ENCODE results near the gene CST4. TPM values are rescaled to one million over a fixed set of nuclear protein-coding genes. Genes with fewer than 3 reads are reported as not detected.
A peak's percentile ranks its signal among the peaks of the same experiment; 100 is the strongest.
"Not testable (repeated sequence)": the region's sequence is repeated elsewhere in the genome, so short reads cannot be mapped to it uniquely, and the experiment has no call there.

CST4 gene
- total RNA-seq, 1 experiment from 2014 or later = not detected

GRCh38 chr20:23680146-23680545 lies 8.7 kb downstream of the CST4 start:
- DNase-seq (ENCODE audit: low read depth in 1 of 2, low spot score in 2 of 2) = no peak
- Histone ChIP-seq H3K4me3 (no peak overlapping the region), H3K9me3 (replicated peaks) (no peaks in the 10 kb centered on the region), H3K27ac (no peak overlapping the region), H3K36me3 (no peaks in the 10 kb centered on the region), H3K4me1 (replicated peaks) (no peaks in the 10 kb centered on the region), H3K27me3 (replicated peaks) (0 out of 2 replicates have a peak, but pooled peaks cover 3% of the 10 kb centered on the region)

- H3K4me3 ChIP-seq = no peak overlapping the region
- H3K27me3 ChIP-seq (replicated peaks) = 0 out of 2 replicates have a peak, but pooled peaks cover 3% of the 10 kb centered on the region
- no peak overlapping the region for H3K27ac ChIP-seq
- H3K9me3 ChIP-seq (replicated peaks) = no peaks in the 10 kb centered on the region
- no peak for DNase-seq (ENCODE audit: low read depth in 1 of 2, low spot score in 2 of 2)
- H3K36me3 ChIP-seq = no peaks in the 10 kb centered on the region
- H3K4me1 ChIP-seq (replicated peaks) = no peaks in the 10 kb centered on the region
Measured at GRCh38 chr20:23679133-23680092, 9.4 kb downstream of the CST4 start.

DNA sequence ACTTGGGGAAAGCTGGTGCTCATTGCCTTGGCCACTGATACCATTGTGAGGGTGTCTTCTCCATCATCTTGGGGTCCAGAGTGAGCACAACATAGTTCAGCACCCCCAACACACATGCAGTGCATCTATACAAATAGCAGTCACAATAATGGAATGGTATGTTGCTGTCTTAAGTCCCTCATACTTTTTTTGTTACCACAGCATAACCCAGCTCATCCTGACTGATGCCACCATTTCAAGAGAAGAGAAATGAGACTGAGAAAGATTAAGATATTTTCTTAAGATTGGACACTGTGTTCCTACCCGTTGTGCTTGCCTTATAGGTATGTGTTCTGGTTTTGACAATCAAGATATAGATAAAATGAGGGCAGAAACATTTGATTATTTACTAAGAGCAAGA lies 15.6 kb downstream of the CST4 start:
- H3K27me3 ChIP-seq (replicated peaks) = 0 out of 2 replicates have a peak, but pooled peaks cover 3% of the 10 kb centered on the region
- no peak for DNase-seq (ENCODE audit: low read depth in 1 of 2, low spot score in 2 of 2)
- no peaks in the 10 kb centered on the region for H3K4me1 ChIP-seq (replicated peaks)
- no peak overlapping the region for H3K4me3 ChIP-seq
- no peaks in the 10 kb centered on the region for H3K36me3 ChIP-seq
- no peaks in the 10 kb centered on the region for H3K9me3 ChIP-seq (replicated peaks)
- H3K27ac ChIP-seq = no peak overlapping the region

- no peaks in the 10 kb centered on the region for H3K9me3 ChIP-seq (replicated peaks)
- no peak overlapping the region for H3K27ac ChIP-seq
- no peaks in the 10 kb centered on the region for H3K36me3 ChIP-seq
- H3K4me3 ChIP-seq = no peak overlapping the region
- H3K27me3 ChIP-seq (replicated peaks) = 0 out of 2 replicates have a peak, but pooled peaks cover 3% of the 10 kb centered on the region
- no peak for DNase-seq (ENCODE audit: low read depth in 1 of 2, low spot score in 2 of 2)
- no peaks in the 10 kb centered on the region for H3K4me1 ChIP-seq (replicated peaks)
Measured at GRCh38 chr20:23672158-23672557, 16.7 kb downstream of the CST4 start.

DNA sequence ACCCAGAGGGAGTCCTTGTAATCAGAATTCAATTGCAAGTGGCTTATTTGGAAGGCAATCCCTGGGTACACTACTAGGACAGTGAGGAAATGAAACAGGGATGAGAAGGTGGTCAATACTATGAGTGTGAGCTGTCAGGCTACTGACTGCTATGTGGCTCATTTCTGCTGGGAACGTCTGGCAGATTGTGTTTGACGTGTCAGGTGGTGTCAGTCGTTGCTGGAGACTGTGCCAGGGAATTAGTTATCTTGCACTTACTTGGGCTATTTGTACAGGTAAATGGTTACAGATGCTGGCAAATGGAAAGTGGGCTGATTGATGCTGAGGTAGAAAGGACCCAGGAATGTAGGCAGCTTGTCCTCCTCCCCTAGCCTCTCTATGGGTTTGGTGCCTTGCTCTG lies 17.4 kb downstream of the CST4 start:
- H3K27me3 ChIP-seq (replicated peaks) = 0 out of 2 replicates have a peak, but pooled peaks cover under 1% of the 10 kb centered on the region
- H3K36me3 ChIP-seq = no peaks in the 10 kb centered on the region
- no peak overlapping the region for H3K27ac ChIP-seq
- H3K4me3 ChIP-seq = no peak overlapping the region
- no peaks in the 10 kb centered on the region for H3K4me1 ChIP-seq (replicated peaks)
- DNase-seq (ENCODE audit: low read depth in 1 of 2, low spot score in 2 of 2) = no peak
- H3K9me3 ChIP-seq (replicated peaks) = no peaks in the 10 kb centered on the region

- H3K9me3 ChIP-seq (replicated peaks) = no peaks in the 10 kb centered on the region
- no peaks in the 10 kb centered on the region for H3K27me3 ChIP-seq (replicated peaks)
- no peak overlapping the region for H3K27ac ChIP-seq
- DNase-seq (ENCODE audit: low read depth in 1 of 2, low spot score in 2 of 2) = no peak
- H3K36me3 ChIP-seq = no peaks in the 10 kb centered on the region
- no peak overlapping the region for H3K4me3 ChIP-seq
- no peaks in the 10 kb centered on the region for H3K4me1 ChIP-seq (replicated peaks)
Measured at GRCh38 chr20:23670361-23670760, 18.5 kb downstream of the CST4 start.

DNA sequence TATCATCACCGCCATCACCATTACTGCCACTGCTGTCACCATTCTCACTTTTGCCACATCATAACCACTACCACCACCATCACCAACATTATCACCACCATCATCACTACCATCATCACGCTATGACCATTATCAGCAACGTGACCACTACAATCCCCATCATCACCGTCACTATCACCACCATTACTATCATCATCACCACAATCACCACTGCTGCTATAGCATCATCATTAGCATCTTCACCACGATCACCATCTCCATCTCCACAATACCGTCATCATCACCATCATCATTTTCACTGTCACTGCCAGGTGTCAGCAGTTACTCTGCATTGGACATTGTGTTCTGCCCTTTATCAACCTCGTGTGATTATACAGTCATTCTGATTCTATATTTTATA lies 19.0 kb downstream of the CST4 start:
- Histone ChIP-seq H3K27me3 (replicated peaks) (no peaks in the 10 kb centered on the region), H3K36me3 (no peaks in the 10 kb centered on the region)

GRCh38 chr20:23669327-23669726 lies 19.5 kb downstream of the CST4 start:
- Histone ChIP-seq H3K27me3 (replicated peaks) (no peaks in the 10 kb centered on the region), H3K4me3 (no peak overlapping the region), H3K27ac (no peak overlapping the region), H3K4me1 (replicated peaks) (no peaks in the 10 kb centered on the region), H3K9me3 (replicated peaks) (no peaks in the 10 kb centered on the region), H3K36me3 (no peaks in the 10 kb centered on the region)
- no peak for DNase-seq (ENCODE audit: low read depth in 1 of 2, low spot score in 2 of 2)

More for the DNA sequence above, 19.0 kb downstream of the CST4 start:
- no peaks in the 10 kb centered on the region for H3K4me1 ChIP-seq (replicated peaks)
- no peak overlapping the region for H3K27ac ChIP-seq
- no peaks in the 10 kb centered on the region for H3K9me3 ChIP-seq (replicated peaks)
- DNase-seq (ENCODE audit: low read depth in 1 of 2, low spot score in 2 of 2) = no peak
- no peak overlapping the region for H3K4me3 ChIP-seq

GRCh38 chr20:23668477-23668951 lies 20.3 kb downstream of the CST4 start:
- no peaks in the 10 kb centered on the region for H3K27me3 ChIP-seq (replicated peaks)

GRCh38 chr20:23667666-23668065 lies 21.2 kb downstream of the CST4 start:
- no peak overlapping the region for H3K27ac ChIP-seq
- no peaks in the 10 kb centered on the region for H3K36me3 ChIP-seq
- no peaks in the 10 kb centered on the region for H3K4me1 ChIP-seq (replicated peaks)
- no peaks in the 10 kb centered on the region for H3K27me3 ChIP-seq (replicated peaks)
- no peak for DNase-seq (ENCODE audit: low read depth in 1 of 2, low spot score in 2 of 2)
- no peaks in the 10 kb centered on the region for H3K9me3 ChIP-seq (replicated peaks)
- H3K4me3 ChIP-seq = no peak overlapping the region

More at GRCh38 chr20:23668477-23668951, 20.3 kb downstream of the CST4 start:
- Histone ChIP-seq H3K4me1 (replicated peaks) (no peaks in the 10 kb centered on the region), H3K9me3 (replicated peaks) (no peaks in the 10 kb centered on the region), H3K4me3 (no peak overlapping the region), H3K36me3 (no peaks in the 10 kb centered on the region), H3K27ac (no peak overlapping the region)
- DNase-seq (ENCODE audit: low read depth in 1 of 2, low spot score in 2 of 2) = peak in 1 of 2 experiments; percentile 56

DNA sequence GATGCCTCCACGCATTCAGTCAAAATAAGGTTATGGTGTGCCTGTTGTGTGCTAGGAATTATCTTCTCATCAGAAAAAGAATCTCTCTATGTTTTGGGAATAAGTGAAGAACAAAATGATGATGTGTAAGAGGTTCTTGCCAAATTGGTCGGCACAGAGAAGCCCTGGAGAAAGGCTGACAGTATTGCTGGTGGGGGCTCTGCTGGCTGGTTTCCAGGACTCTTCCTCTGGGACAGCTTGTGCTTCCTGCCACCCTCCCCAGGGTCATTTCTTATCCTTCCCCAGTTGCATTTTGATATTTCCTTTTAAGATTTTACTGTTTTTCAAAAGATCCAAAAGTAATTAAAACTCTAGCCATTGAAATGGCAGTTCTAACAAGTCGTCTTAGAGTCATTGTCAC lies 22.1 kb downstream of the CST4 start:
- no peaks in the 10 kb centered on the region for H3K9me3 ChIP-seq (replicated peaks)
- no peaks in the 10 kb centered on the region for H3K36me3 ChIP-seq
- H3K4me1 ChIP-seq (replicated peaks) = no peaks in the 10 kb centered on the region
- H3K4me3 ChIP-seq = no peak overlapping the region
- no peak overlapping the region for H3K27ac ChIP-seq
- no peak for DNase-seq (ENCODE audit: low read depth in 1 of 2, low spot score in 2 of 2)
- no peaks in the 10 kb centered on the region for H3K27me3 ChIP-seq (replicated peaks)

DNA sequence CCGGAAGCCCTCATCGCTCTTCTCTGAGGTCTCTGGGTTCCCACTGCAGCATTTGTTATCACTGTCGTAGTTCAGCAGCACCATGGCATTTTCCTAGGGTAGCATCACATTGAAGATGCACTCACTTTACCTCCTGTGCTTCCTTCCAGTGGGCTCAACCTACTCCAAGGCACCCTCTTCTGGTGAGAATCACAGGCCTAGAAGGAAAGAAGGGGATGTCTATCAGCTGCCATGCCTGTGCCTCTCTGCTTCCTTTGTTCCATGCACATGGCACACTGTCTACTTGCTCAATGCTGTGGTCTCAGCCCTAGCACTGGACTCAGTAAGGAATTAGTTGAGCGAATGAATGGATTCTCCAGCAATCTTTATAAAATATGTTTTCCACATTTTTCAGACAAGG lies 22.6 kb downstream of the CST4 start:
- no peak for DNase-seq (ENCODE audit: low read depth in 1 of 2, low spot score in 2 of 2)
- Histone ChIP-seq H3K9me3 (replicated peaks) (no peaks in the 10 kb centered on the region), H3K27me3 (replicated peaks) (no peaks in the 10 kb centered on the region), H3K4me3 (no peak overlapping the region), H3K27ac (no peak overlapping the region), H3K36me3 (no peaks in the 10 kb centered on the region), H3K4me1 (replicated peaks) (no peaks in the 10 kb centered on the region)

DNA sequence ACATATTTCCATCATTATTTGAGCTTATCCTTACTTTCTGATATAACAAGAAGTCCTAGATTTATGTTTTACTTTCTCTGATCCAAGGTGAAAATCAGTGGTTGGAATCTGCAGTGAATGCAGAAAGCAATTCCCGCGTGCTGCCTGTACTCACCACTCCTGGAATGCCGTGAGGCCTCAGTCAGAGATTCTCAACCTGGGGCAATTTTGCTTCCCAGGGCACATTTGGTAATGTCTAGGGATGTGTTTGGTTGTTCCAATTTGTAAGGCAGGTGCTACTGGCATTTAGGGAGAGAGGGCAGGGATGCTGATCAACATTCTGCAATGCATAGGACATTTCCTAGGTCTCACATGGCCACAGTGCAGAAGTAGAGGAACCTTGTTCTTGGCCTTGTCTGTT lies 23.9 kb downstream of the CST4 start:
- no peak overlapping the region for H3K27ac ChIP-seq
- H3K4me3 ChIP-seq = no peak overlapping the region
- H3K36me3 ChIP-seq = no peaks in the 10 kb centered on the region
- H3K9me3 ChIP-seq (replicated peaks) = no peaks in the 10 kb centered on the region
- no peak for DNase-seq (ENCODE audit: low read depth in 1 of 2, low spot score in 2 of 2)
- no peaks in the 10 kb centered on the region for H3K4me1 ChIP-seq (replicated peaks)
- no peaks in the 10 kb centered on the region for H3K27me3 ChIP-seq (replicated peaks)

DNA sequence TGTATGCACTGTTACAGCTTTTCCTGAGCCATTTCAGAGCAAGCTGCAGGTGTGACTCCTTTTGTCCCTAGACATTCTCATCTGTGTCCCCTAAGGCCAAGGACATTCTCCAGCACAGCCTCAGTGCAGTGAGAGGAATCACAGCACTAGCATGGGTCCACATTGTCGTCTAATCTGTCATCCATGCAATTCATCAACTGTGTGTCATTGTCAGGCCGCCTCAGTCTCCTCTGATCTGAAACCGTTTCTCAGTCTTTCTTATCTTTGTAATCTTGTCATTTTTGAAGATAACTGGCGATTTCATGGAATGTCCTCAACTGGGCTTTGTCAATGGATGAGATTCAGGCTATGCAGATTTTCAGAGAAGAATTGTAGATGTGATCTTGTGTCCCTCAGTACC lies 24.8 kb downstream of the CST4 start:
- not testable (repeated sequence) for DNase-seq (ENCODE audit: low read depth in 1 of 2, low spot score in 2 of 2); H3K27me3 ChIP-seq (replicated peaks); H3K4me1 ChIP-seq (replicated peaks); H3K4me3 ChIP-seq; H3K27ac ChIP-seq; H3K36me3 ChIP-seq; H3K9me3 ChIP-seq (replicated peaks)

All from SJSA1 (cell line).